ENCODE data around the gene PPP1R12C. TPM values are rescaled to one million over a fixed set of nuclear protein-coding genes. Genes with fewer than 3 reads are reported as not detected.
A peak's percentile ranks its signal among the peaks of the same experiment; 100 is the strongest.

Gene PPP1R12C
- total RNA-seq, 4 donors from 2014 or later: 22.6 to 28.2 (median 26.2) TPM

- intact Hi-C loops (cut with DNase I; ENCODE audit: low total_unique reads) (loop anchor here (1.0 to 10.0 kb wide), 6 partner anchors 29 to 557 kb away; partner anchors contain the start of genes EPN1, FIZ1, PPP6R1 and RPL28), in situ Hi-C loops (cut with MboI; ENCODE audit: low sequenced_read_pairs in 4 of 4) (loop anchor here in 1 of 4 donors (25.0 kb wide), 1 partner anchor 1006 kb away; the partner anchor contains the start of genes NDUFA3, OSCAR, PRPF31 and TFPT)
- Histone ChIP-seq H3K36me3 (no peaks in the 10 kb centered on the region), H3K4me1 (peaks cover 35 to 44% of the 10 kb centered on the region in 2 donors), H3K27ac (peak overlapping the region; percentile 74 to 88 (median 86)), H3K4me3 (peak overlapping the region; percentile 66 to 85 (median 80)), H3K9me3 (no peaks in the 10 kb centered on the region), H3K27me3 (no peaks in the 10 kb centered on the region)
- ATAC-seq (peak; percentile 81 to 90), DNase-seq (peak; percentile 98)
- TF ChIP-seq POLR2A (IDR thresholded peaks at IDR 0.05) (peak; percentile 29 to 36), CTCF (IDR thresholded peaks at IDR 0.05 in 4 of 5, conservative IDR thresholded peaks at IDR 0.05 in 1 of 5) (peak in 1 of 5 experiments; percentile 25)
These were observed 390 bp upstream of the PPP1R12C start for GRCh38 chr19:55117663-55118391.

GRCh38 chr19:55116232-55116858 lies 1.1 kb downstream of the PPP1R12C start:
- Histone ChIP-seq H3K9me3 (no peaks in the 10 kb centered on the region), H3K4me1 (peaks cover 35 to 49% of the 10 kb centered on the region in 2 donors), H3K27me3 (no peaks in the 10 kb centered on the region), H3K27ac (peak overlapping the region; percentile 74 to 88 (median 84)), H3K4me3 (peak overlapping the region; percentile 79 to 90 (median 85)), H3K36me3 (peaks cover 0 to 4% of the 10 kb centered on the region in 2 donors)
- in situ Hi-C loops (cut with MboI; ENCODE audit: low sequenced_read_pairs in 4 of 4): loop anchor here in 1 of 4 donors (25.0 kb wide), 1 partner anchor 1004 kb away; the partner anchor contains the start of genes NDUFA3, OSCAR, PRPF31 and TFPT
- DNase-seq (peak; percentile 58 to 61), ATAC-seq (no peak)
- intact Hi-C loops (cut with DNase I; ENCODE audit: low total_unique reads): loop anchor here (2.0 to 10.0 kb wide), 3 partner anchors 28 to 526 kb away; partner anchors contain the start of genes RPL28, TMEM238, ZNF580 and ZNF581
- TF ChIP-seq POLR2A (IDR thresholded peaks at IDR 0.05) (peak in 1 of 2 donors; percentile 18), CTCF (IDR thresholded peaks at IDR 0.05 in 4 of 5, conservative IDR thresholded peaks at IDR 0.05 in 1 of 5) (no peak)

GRCh38 chr19:55115446-55116065 lies 1.9 kb downstream of the PPP1R12C start:
- DNase-seq: no peak
- intact Hi-C loops (cut with DNase I; ENCODE audit: low total_unique reads) (loop anchor here (2.0 to 10.0 kb wide), 3 partner anchors 27 to 527 kb away; partner anchors contain the start of genes RPL28, TMEM238, ZNF580 and ZNF581), in situ Hi-C loops (cut with MboI; ENCODE audit: low sequenced_read_pairs in 4 of 4) (loop anchor here in 1 of 4 donors (25.0 kb wide), 1 partner anchor 1003 kb away; the partner anchor contains the start of genes NDUFA3, OSCAR, PRPF31 and TFPT)
- peak overlapping the region; percentile 79 to 90 (median 85) for H3K4me3 ChIP-seq
- no peaks in the 10 kb centered on the region for H3K27me3 ChIP-seq
- TF ChIP-seq CTCF (IDR thresholded peaks at IDR 0.05 in 4 of 5, conservative IDR thresholded peaks at IDR 0.05 in 1 of 5) (no peak), POLR2A (IDR thresholded peaks at IDR 0.05) (no peak)
- no peaks in the 10 kb centered on the region for H3K9me3 ChIP-seq
- peak overlapping the region; percentile 74 to 88 (median 84) for H3K27ac ChIP-seq
- peaks cover 35 to 49% of the 10 kb centered on the region in 2 donors for H3K4me1 ChIP-seq
- H3K36me3 ChIP-seq: peaks cover 0 to 4% of the 10 kb centered on the region in 2 donors
- ATAC-seq: no peak

GRCh38 chr19:55114566-55115145 lies 2.8 kb downstream of the PPP1R12C start:
- intact Hi-C loops (cut with DNase I; ENCODE audit: low total_unique reads) (loop anchor here (5.0 to 10.0 kb wide), 2 partner anchors 270 to 528 kb away; partner anchors contain the start of genes RPL28, TMEM238, ZNF580 and ZNF581), in situ Hi-C loops (cut with MboI; ENCODE audit: low sequenced_read_pairs in 4 of 4) (loop anchor here in 1 of 4 donors (25.0 kb wide), 1 partner anchor 1002 kb away; the partner anchor contains the start of genes NDUFA3, OSCAR, PRPF31 and TFPT)
- peaks cover 0 to 4% of the 10 kb centered on the region in 2 donors for H3K36me3 ChIP-seq
- H3K4me3 ChIP-seq: no peak overlapping the region
- TF ChIP-seq CTCF (IDR thresholded peaks at IDR 0.05 in 4 of 5, conservative IDR thresholded peaks at IDR 0.05 in 1 of 5): no peak
- no peak for TF ChIP-seq POLR2A (IDR thresholded peaks at IDR 0.05)
- H3K9me3 ChIP-seq: no peaks in the 10 kb centered on the region
- no peaks in the 10 kb centered on the region for H3K27me3 ChIP-seq
- ATAC-seq: no peak
- DNase-seq: peak in 1 of 2 donors; percentile 14
- peak overlapping the region; percentile 74 to 88 (median 83) for H3K27ac ChIP-seq
- H3K4me1 ChIP-seq: peaks cover 35 to 49% of the 10 kb centered on the region in 2 donors

Measured in gastrocnemius medialis (tissue), 4 donors.